ENCODE data around the gene ATF6.
"Not testable (repeated sequence)": the region's sequence is repeated elsewhere in the genome, so short reads cannot be mapped to it uniquely, and the experiment has no call there.

Gene ATF6

GRCh38 chr1:161816201-161816600 lies 50.1 kb downstream of the ATF6 start:
- no peak for ATAC-seq (replicated peaks)
- Mint-ChIP-seq H3K4me1 (no peaks in the 10 kb centered on the region), H3K27ac (no peak overlapping the region), H3K9me3 (no peaks in the 10 kb centered on the region), H3K4me3 (no peak overlapping the region), H3K36me3 (peaks cover 31 to 46% of the 10 kb centered on the region in 2 donors), H3K27me3 (no peaks in the 10 kb centered on the region)
- DNase-seq: no peak

DNA sequence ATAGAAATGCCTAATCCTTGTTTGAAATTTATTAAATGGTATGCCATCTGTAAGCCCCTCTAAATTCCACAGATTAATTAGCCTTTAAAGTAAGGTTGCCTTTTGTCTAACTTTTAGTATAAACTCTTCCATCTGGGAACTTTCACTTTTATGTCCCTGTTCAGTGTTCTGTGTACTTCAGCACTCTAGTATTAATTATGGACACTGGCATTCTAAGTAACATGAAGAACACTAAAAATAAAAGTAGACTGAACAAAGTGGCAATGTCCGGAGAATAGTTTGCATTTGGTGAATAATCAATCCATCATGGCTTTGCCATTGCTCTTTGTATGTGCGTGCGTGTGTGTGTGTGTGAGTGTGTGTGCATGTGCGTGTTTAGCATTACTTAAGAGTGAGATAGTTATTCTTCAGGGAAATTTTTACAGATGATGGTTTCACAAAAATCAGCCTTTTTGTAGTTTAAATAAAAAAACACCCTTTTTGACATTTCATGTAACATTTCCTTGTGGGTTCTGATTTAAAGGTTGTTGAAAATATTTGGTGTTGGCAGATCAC lies 51.1 kb downstream of the ATF6 start:
- no peak for DNase-seq
- peaks cover 36 to 47% of the 10 kb centered on the region in 2 donors for H3K36me3 Mint-ChIP-seq
- H3K27ac Mint-ChIP-seq: no peak overlapping the region
- no peak for ATAC-seq (replicated peaks)
- no peaks in the 10 kb centered on the region for H3K9me3 Mint-ChIP-seq
- H3K4me1 Mint-ChIP-seq: no peaks in the 10 kb centered on the region
- no peak overlapping the region for H3K4me3 Mint-ChIP-seq
- H3K27me3 Mint-ChIP-seq: no peaks in the 10 kb centered on the region

DNA sequence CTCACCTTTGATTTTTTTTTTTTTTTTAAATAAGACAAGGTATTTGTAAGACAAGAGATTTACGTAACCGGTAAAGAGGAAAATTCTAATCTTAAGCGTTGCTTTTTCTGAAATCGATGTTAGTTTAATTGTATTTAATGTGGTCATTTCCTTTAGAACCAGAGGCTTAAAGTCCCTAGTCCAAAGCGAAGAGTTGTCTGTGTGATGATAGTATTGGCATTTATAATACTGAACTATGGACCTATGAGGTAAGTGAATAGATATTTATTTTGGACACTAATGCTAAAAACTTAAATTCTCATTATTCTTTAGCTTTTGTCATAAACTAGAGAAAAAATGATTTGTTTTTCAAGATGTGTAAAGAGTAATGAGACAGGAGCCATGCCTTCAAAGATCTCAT lies 54.8 kb downstream of the ATF6 start:
- Mint-ChIP-seq H3K4me1 (no peaks in the 10 kb centered on the region), H3K9me3 (no peaks in the 10 kb centered on the region), H3K27ac (no peak overlapping the region), H3K27me3 (no peaks in the 10 kb centered on the region), H3K36me3 (peaks cover 48 to 63% of the 10 kb centered on the region in 2 donors), H3K4me3 (no peak overlapping the region)
- DNase-seq: no peak
- ATAC-seq (replicated peaks): no peak

DNA sequence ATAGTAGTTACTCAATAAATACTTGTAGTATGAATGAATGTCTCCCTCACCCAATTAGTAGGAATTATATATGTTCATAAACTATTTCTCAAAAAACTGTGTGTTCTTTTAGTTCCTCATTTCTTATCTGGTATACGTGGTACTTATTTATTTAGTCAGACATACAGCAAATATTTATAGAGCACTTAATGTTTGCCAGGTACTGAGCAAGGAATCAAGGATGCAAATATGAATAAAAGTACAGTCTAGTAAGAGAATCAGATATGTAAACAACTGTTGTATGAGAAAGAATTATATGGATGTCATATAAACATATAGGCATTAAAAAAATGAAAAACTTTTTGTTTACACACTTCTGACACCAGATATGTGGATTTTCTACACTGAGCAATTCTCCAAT lies 58.5 kb downstream of the ATF6 start:
- ATAC-seq (replicated peaks): no peak
- H3K4me1 Mint-ChIP-seq: no peaks in the 10 kb centered on the region
- no peaks in the 10 kb centered on the region for H3K27me3 Mint-ChIP-seq
- H3K36me3 Mint-ChIP-seq: peaks cover 50 to 60% of the 10 kb centered on the region in 2 donors
- H3K27ac Mint-ChIP-seq: no peak overlapping the region
- H3K9me3 Mint-ChIP-seq: peaks cover 0 to 4% of the 10 kb centered on the region in 2 donors
- DNase-seq: no peak
- H3K4me3 Mint-ChIP-seq: no peak overlapping the region

GRCh38 chr1:161825831-161826230 lies 59.7 kb downstream of the ATF6 start:
- Mint-ChIP-seq H3K27ac (no peak overlapping the region), H3K27me3 (no peaks in the 10 kb centered on the region), H3K4me3 (no peak overlapping the region), H3K36me3 (peaks cover 45 to 64% of the 10 kb centered on the region in 2 donors), H3K9me3 (peaks cover 0 to 4% of the 10 kb centered on the region in 2 donors), H3K4me1 (no peaks in the 10 kb centered on the region)
- ATAC-seq (replicated peaks): no peak
- DNase-seq: no peak

DNA sequence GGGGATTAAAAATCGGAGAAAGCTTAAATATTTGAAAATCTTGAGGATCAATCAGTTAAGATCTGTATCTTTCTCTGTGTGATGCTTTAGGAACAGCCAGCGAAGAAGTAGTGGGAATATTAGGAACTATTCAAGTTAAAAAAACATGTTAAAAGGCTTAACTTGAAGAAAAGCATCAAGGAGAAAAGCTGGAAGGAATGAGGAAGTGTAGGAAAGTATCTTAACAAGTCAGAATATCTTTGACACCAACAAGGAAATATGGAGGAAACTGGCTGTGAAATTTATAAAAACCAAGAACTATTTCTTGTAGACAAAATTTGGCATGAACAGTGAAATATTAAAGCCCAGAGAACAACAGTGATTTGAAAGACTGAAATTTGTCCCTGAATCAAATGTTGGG lies 60.4 kb downstream of the ATF6 start:
- H3K4me1 Mint-ChIP-seq: no peaks in the 10 kb centered on the region
- peaks cover 40 to 59% of the 10 kb centered on the region in 2 donors for H3K36me3 Mint-ChIP-seq
- no peaks in the 10 kb centered on the region for H3K27me3 Mint-ChIP-seq
- no peak overlapping the region for H3K4me3 Mint-ChIP-seq
- H3K9me3 Mint-ChIP-seq: peaks cover 0 to 4% of the 10 kb centered on the region in 2 donors
- no peak for DNase-seq
- H3K27ac Mint-ChIP-seq: no peak overlapping the region
- no peak for ATAC-seq (replicated peaks)

GRCh38 chr1:161827786-161828185 lies 61.7 kb downstream of the ATF6 start:
- DNase-seq (no peak), ATAC-seq (replicated peaks) (no peak)
- Mint-ChIP-seq H3K4me1 (no peaks in the 10 kb centered on the region), H3K36me3 (peaks cover 38 to 54% of the 10 kb centered on the region in 2 donors), H3K27ac (no peak overlapping the region), H3K27me3 (no peaks in the 10 kb centered on the region), H3K4me3 (no peak overlapping the region), H3K9me3 (peaks cover 0 to 4% of the 10 kb centered on the region in 2 donors)

DNA sequence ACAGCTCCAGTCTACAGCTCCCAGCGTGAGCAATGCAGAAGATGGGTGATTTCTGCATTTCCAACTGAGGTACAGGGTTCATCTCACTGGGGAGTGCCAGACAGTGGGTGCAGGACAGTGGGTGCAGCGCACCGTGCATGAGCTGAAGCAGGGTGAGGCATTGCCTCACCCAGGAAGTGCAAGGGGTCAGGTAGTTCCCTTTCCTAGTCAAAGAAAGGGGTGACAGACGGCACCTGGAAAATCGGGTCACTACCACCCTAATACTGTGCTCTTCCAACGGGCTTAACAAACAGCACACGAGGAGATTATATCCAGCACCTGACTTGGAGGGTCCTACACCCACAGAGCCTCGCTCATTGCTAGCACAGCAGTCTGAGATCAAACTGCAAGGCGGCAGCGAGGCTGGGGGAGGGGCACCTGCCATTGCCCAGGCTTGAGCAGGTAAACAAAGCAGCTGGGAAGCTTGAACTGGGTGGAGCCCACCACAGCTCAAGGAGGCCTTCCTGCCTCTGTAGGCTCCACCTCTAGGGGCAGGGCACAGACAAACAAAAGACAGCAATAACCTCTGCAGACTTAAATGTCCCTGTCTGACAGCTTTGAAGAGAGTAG lies 66.3 kb downstream of the ATF6 start:
- not testable (repeated sequence) for DNase-seq; ATAC-seq (replicated peaks); H3K9me3 Mint-ChIP-seq; H3K4me1 Mint-ChIP-seq; H3K27ac Mint-ChIP-seq; H3K4me3 Mint-ChIP-seq; H3K27me3 Mint-ChIP-seq
- peaks cover 21 to 42% of the 10 kb centered on the region in 2 donors for H3K36me3 Mint-ChIP-seq

DNA sequence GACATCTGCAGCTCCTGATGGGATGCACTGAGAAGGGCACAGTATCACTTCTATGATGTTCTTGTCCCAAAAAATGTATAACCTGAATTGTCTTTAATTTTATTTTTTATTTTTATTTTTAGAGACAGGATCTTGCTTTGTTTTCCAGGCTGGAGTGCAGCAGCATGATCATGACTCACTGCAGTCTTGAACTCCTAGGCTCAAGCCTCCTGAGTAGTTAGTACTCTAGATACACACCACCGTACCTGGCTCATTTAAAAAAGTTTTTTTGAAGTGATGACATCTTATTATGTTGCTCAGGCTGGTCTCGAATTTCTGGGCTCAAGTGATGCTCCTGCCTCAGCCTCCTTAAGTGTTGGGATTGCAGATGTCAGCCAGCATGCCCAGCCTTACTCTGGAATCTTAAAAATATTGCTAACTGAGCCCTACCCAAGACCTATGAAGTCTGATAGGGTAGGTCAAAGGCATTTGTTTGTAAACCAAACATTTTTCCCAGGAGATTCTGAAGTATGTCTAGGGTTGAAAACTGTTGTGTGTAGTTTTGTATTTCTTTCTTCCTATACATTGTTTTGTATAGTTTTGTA lies 68.9 kb downstream of the ATF6 start:
- peaks cover 1 to 4% of the 10 kb centered on the region in 2 donors for H3K9me3 Mint-ChIP-seq
- DNase-seq (no peak), ATAC-seq (replicated peaks) (no peak)
- H3K4me1 Mint-ChIP-seq: peaks cover 0 to 4% of the 10 kb centered on the region in 2 donors
- H3K4me3 Mint-ChIP-seq: no peak overlapping the region
- peaks cover 19 to 43% of the 10 kb centered on the region in 2 donors for H3K36me3 Mint-ChIP-seq
- no peaks in the 10 kb centered on the region for H3K27me3 Mint-ChIP-seq
- no peak overlapping the region for H3K27ac Mint-ChIP-seq

- ATAC-seq (replicated peaks): no peak
- DNase-seq: no peak
- peaks cover 22 to 45% of the 10 kb centered on the region in 2 donors for H3K36me3 Mint-ChIP-seq
- H3K27ac Mint-ChIP-seq: no peak overlapping the region
- no peaks in the 10 kb centered on the region for H3K27me3 Mint-ChIP-seq
- H3K4me1 Mint-ChIP-seq: peaks cover 0 to 4% of the 10 kb centered on the region in 2 donors
- H3K9me3 Mint-ChIP-seq: peaks cover 1 to 4% of the 10 kb centered on the region in 2 donors
- H3K4me3 Mint-ChIP-seq: no peak overlapping the region
Measured at GRCh38 chr1:161836018-161836417, 69.9 kb downstream of the ATF6 start.

DNA sequence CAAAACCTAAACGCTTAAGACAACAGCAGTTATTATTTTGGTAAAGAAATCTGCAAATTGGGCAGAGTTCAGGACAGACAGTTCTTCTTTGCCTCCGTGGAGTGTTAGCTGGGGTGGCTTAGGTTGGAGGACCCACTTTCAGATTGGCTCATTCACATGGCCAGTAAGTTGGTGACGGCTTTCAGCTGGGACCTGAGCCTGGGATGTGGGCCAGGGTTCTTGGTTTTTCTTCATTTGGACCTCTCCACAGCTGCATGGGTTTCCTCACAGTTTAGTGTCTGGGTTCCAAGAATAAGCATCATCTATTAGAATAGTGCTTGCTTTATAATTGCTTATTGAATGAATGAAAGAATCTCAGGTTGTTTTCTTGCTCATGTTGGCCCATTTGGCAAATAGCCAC lies 72.2 kb downstream of the ATF6 start:
- ATAC-seq (replicated peaks) (no peak), DNase-seq (no peak)
- Mint-ChIP-seq H3K36me3 (peaks cover 22 to 39% of the 10 kb centered on the region in 2 donors), H3K9me3 (peaks cover 1 to 2% of the 10 kb centered on the region in 2 donors), H3K4me3 (no peak overlapping the region), H3K4me1 (peaks cover 0 to 4% of the 10 kb centered on the region in 2 donors), H3K27ac (no peak overlapping the region), H3K27me3 (no peaks in the 10 kb centered on the region)

- Mint-ChIP-seq H3K36me3 (peaks cover 27 to 39% of the 10 kb centered on the region in 2 donors), H3K27me3 (no peaks in the 10 kb centered on the region), H3K27ac (no peak overlapping the region), H3K4me1 (peaks cover 0 to 4% of the 10 kb centered on the region in 2 donors), H3K9me3 (no peaks in the 10 kb centered on the region), H3K4me3 (no peak overlapping the region)
- DNase-seq (no peak), ATAC-seq (replicated peaks) (no peak)
Measured at GRCh38 chr1:161838885-161839284, 72.8 kb downstream of the ATF6 start.

DNA sequence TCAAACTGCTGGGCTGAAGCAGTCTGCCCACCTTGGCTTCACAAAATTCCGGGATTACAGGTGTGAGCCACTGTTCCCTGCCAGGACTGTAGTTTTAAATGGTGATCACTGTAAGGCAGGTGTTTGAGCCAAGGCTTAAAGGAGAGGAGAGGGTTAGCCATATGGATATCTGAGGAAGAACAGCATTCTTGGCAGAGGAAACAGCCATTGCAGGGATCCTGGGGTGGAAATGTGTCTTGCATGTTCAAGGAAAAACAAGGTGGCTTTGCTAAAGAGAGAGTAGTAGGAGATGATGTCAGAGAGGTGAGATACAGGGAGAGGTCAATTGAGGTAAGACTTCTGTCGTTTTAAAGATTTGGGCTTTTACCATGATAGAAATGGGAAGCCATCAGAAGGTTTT lies 73.5 kb downstream of the ATF6 start:
- no peak for ATAC-seq (replicated peaks)
- Mint-ChIP-seq H3K27ac (no peak overlapping the region), H3K9me3 (no peaks in the 10 kb centered on the region), H3K27me3 (no peaks in the 10 kb centered on the region), H3K36me3 (peaks cover 31 to 42% of the 10 kb centered on the region in 2 donors), H3K4me1 (peaks cover 0 to 4% of the 10 kb centered on the region in 2 donors), H3K4me3 (no peak overlapping the region)
- no peak for DNase-seq

GRCh38 chr1:161840363-161840762 lies 74.2 kb downstream of the ATF6 start:
- Mint-ChIP-seq H3K4me3 (no peak overlapping the region), H3K9me3 (no peaks in the 10 kb centered on the region), H3K27me3 (no peaks in the 10 kb centered on the region), H3K4me1 (peaks cover 0 to 4% of the 10 kb centered on the region in 2 donors), H3K27ac (no peak overlapping the region), H3K36me3 (peaks cover 29 to 39% of the 10 kb centered on the region in 2 donors)
- no peak for DNase-seq
- ATAC-seq (replicated peaks): no peak

GRCh38 chr1:161843156-161843555 lies 77.0 kb downstream of the ATF6 start:
- DNase-seq: no peak
- no peak overlapping the region for H3K27ac Mint-ChIP-seq
- no peak overlapping the region for H3K4me3 Mint-ChIP-seq
- H3K36me3 Mint-ChIP-seq: peaks cover 22 to 30% of the 10 kb centered on the region in 2 donors
- no peaks in the 10 kb centered on the region for H3K27me3 Mint-ChIP-seq
- H3K9me3 Mint-ChIP-seq: no peaks in the 10 kb centered on the region
- no peak for ATAC-seq (replicated peaks)
- peaks cover 0 to 4% of the 10 kb centered on the region in 2 donors for H3K4me1 Mint-ChIP-seq

All from stimulated activated naive B cell treated with anti-CD40 and anti-IgM and Interleukin-4, amounts not matched to agents 10 μg/mL and 1 μg/mL and 100 μg/mL, for 72 hours (primary cell).